Measurements from ENCODE around the gene STK24. TPM values are rescaled to one million over a fixed set of nuclear protein-coding genes. Genes with fewer than 3 reads are reported as not detected.

The STK24 gene
- polyA plus RNA-seq, 1 experiment: 44.0 TPM

DNA sequence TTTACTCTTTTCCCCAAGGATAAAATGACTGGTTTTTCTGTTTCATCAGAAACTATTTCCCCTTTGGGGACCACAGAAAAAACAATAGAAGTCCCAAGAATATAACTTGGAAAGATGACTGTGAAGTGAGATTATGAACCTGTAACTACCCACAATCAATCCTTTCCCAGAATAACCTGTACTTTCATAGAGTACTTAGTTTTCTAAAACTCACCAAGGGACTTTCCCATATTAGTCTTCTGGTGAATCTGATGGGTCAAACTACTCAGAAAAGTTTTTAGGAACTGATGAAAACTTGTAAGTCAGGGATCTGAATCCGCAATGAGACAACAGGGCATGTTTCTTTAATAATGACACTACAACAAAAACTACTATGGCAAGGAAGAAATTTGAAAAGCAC is 62.6 kb downstream of the STK24 start:
- no peak for DNase-seq (ENCODE audit: low read depth, low spot score)
- POLR2A ChIA-PET: interaction anchor here (0.6 kb wide), 1 partner anchor 639 kb away, joined by 3 read pairs; no protein-coding TSS in a partner anchor
- H3K4me3 ChIP-seq (ENCODE audit: low read depth, low read length): no peak overlapping the region
- H3K9me3 ChIP-seq (ENCODE audit: control insufficient read depth, insufficient read depth, low read length): no peaks in the 10 kb centered on the region
- no peaks in the 10 kb centered on the region for H3K27me3 ChIP-seq (ENCODE audit: control insufficient read depth, insufficient read depth, low read length)
- TF ChIP-seq, protein P1, sequence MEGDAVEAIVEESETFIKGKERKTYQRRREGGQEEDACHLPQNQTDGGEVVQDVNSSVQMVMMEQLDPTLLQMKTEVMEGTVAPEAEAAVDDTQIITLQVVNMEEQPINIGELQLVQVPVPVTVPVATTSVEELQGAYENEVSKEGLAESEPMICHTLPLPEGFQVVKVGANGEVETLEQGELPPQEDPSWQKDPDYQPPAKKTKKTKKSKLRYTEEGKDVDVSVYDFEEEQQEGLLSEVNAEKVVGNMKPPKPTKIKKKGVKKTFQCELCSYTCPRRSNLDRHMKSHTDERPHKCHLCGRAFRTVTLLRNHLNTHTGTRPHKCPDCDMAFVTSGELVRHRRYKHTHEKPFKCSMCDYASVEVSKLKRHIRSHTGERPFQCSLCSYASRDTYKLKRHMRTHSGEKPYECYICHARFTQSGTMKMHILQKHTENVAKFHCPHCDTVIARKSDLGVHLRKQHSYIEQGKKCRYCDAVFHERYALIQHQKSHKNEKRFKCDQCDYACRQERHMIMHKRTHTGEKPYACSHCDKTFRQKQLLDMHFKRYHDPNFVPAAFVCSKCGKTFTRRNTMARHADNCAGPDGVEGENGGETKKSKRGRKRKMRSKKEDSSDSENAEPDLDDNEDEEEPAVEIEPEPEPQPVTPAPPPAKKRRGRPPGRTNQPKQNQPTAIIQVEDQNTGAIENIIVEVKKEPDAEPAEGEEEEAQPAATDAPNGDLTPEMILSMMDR (IDR thresholded peaks at IDR 0.05; ENCODE audit: low read depth, low read length): no peak
- no peak overlapping the region for H3K27ac ChIP-seq (ENCODE audit: low read depth, low read length)
- CTCF ChIA-PET: no interaction called here

DNA sequence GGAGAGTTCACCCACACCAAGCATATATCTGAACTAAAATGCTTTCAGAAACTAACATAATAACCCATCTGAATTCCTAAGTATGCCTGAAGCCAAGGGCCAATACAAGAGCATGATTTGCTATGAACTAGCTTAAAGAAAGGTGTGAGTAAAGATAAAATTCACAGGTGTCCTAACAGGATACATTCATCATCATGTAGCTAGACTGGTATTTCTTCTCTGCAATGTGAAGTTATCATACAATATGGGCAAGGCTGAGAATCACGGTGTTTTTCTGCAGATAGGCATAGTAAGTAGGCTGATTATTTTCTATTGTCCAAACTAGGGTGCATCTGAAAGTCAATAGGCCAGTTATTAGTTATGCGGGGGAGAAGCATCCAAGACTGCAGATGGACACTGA is 63.1 kb downstream of the STK24 start:
- CTCF ChIA-PET: no interaction called here
- Histone ChIP-seq H3K27me3 (ENCODE audit: control insufficient read depth, insufficient read depth, low read length) (no peaks in the 10 kb centered on the region), H3K27ac (ENCODE audit: low read depth, low read length) (no peak overlapping the region), H3K4me3 (ENCODE audit: low read depth, low read length) (no peak overlapping the region), H3K9me3 (ENCODE audit: control insufficient read depth, insufficient read depth, low read length) (no peaks in the 10 kb centered on the region)
- TF ChIP-seq, protein P1 (IDR thresholded peaks at IDR 0.05; ENCODE audit: low read depth, low read length): no peak
- no peak for DNase-seq (ENCODE audit: low read depth, low spot score)
- POLR2A ChIA-PET: no interaction called here

DNA sequence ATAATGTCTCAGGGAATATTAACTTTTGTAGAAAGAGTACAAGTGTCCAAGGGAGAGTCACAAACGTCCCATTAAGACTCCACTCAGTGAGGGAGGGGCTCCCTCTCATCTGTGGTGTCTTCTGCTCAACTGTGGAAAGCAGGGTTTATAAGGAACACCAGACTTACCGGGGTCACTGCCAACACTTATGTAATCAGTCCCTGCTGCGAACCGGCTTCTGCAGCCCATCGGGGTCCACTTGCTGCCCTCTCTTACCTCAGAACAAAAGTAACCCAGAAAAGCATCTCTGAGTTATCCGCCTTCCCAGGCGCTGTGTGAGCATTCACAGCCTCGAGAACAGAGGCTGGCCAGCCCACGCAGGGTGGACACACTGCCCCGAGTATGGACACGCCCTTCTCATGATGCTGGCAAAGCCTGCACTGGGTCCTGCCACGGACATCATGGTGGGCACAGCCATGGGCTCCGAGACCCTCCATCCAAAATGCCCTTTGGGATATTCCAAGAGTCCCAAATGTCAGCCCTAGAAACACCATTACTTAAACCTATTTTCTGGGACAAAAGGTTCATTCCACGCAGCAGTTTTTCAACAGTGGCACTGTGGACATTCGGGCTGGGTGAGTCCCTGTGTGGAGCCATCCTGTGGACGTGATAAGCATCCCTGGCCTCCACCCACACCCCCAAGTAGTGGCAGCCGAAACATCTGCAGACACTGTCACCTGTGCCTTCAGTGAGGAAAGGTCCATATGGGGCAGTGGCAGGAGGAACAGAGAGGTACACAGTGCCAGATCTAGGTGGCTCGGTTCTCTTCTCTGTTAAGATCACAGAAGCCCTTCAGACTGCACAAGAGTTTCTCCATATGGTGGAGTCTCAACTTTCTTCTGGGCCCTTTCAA is 63.9 kb downstream of the STK24 start:
- TF ChIP-seq, protein P1 (IDR thresholded peaks at IDR 0.05; ENCODE audit: low read depth, low read length): no peak
- Histone ChIP-seq H3K9me3 (ENCODE audit: control insufficient read depth, insufficient read depth, low read length) (no peaks in the 10 kb centered on the region), H3K27me3 (ENCODE audit: control insufficient read depth, insufficient read depth, low read length) (no peaks in the 10 kb centered on the region), H3K4me3 (ENCODE audit: low read depth, low read length) (no peak overlapping the region), H3K27ac (ENCODE audit: low read depth, low read length) (no peak overlapping the region)
- no peak for DNase-seq (ENCODE audit: low read depth, low spot score)
- ChIA-PET CTCF (no interaction called here), POLR2A (no interaction called here)

DNA sequence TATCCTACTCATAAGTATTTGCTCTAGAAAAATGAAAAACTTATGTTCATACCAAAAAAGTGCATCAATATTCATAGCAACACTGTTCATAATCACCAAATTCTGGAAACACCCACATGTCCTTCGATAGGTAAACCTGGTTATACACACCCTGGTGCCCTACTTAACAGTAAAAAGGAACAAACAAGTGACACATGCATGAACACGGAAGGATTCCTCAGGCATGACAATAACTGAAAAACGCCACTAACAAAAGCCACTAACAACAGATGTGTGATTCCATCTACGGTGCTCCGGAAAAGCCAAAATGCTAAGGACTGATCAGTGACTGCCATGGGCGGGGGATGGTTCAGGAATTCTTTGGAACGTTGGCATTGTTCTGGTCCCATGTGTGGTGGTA is 65.5 kb downstream of the STK24 start:
- Histone ChIP-seq H3K27ac (ENCODE audit: low read depth, low read length) (no peak overlapping the region), H3K27me3 (ENCODE audit: control insufficient read depth, insufficient read depth, low read length) (no peaks in the 10 kb centered on the region), H3K4me3 (ENCODE audit: low read depth, low read length) (no peak overlapping the region), H3K9me3 (ENCODE audit: control insufficient read depth, insufficient read depth, low read length) (no peaks in the 10 kb centered on the region)
- POLR2A ChIA-PET: no interaction called here
- CTCF ChIA-PET: interaction anchor here (1.1 kb wide), 1 partner anchor 29 kb away, joined by 4 read pairs; no protein-coding TSS in a partner anchor
- DNase-seq (ENCODE audit: low read depth, low spot score): no peak
- TF ChIP-seq, protein P1 (IDR thresholded peaks at IDR 0.05; ENCODE audit: low read depth, low read length): no peak

DNA sequence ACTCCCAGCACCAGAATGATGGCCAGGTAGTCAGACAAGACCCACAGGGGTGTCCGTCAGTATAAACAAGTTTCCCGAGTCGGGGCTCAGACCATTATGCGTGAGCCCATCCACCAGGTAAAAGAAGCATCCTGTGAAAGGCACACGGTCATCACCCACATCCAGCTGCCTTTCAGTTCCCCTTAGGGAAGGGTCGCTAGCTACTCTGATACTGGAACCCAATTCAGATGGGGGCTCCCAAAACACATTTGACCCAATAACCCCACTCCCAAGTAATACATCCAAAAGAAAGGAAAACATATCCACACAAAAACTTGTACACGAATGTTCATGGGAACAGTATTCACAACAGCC is 66.8 kb downstream of the STK24 start:
- Histone ChIP-seq H3K27me3 (ENCODE audit: control insufficient read depth, insufficient read depth, low read length) (no peaks in the 10 kb centered on the region), H3K27ac (ENCODE audit: low read depth, low read length) (peak overlapping the region; percentile 86), H3K9me3 (ENCODE audit: control insufficient read depth, insufficient read depth, low read length) (no peaks in the 10 kb centered on the region), H3K4me3 (ENCODE audit: low read depth, low read length) (no peak overlapping the region)
- TF ChIP-seq, protein P1 (IDR thresholded peaks at IDR 0.05; ENCODE audit: low read depth, low read length): no peak
- POLR2A ChIA-PET: interaction anchor here (1.7 to 1.8 kb wide), 2 partner anchors 26 to 39 kb away, joined by 7 read pairs; no protein-coding TSS in a partner anchor
- CTCF ChIA-PET: interaction anchor here (0.8 kb wide), 1 partner anchor 144 kb away, joined by 4 read pairs; no protein-coding TSS in a partner anchor
- DNase-seq (ENCODE audit: low read depth, low spot score): no peak

Data from AG04450 (cell line).